Fibroblast of the aortic adventitia (primary cell): ENCODE results near the gene CD5L. TPM values are rescaled to one million over a fixed set of nuclear protein-coding genes. Genes with fewer than 3 reads are reported as not detected.

ENCODE experiments used
- DNase-seq: peaks from one replicate; pipeline ENCODE4 v3.0.0-alpha.2; 2010; ENCODE audit warnings: low read depth
- H3K4me3 ChIP-seq: 2 replicates; pipeline ENCODE4 v1.5.1; 2011; ENCODE audit warnings: low read depth, mild to moderate bottlenecking, control low read depth, low read length, moderate library complexity
- total RNA-seq: library from RNA; depleted of rRNA; stranded (reverse); fragments of >200 nt; gene quantifications from 2 replicates; pipeline ENCODE4 v1.2.3, GENCODE V29; 2012; ENCODE audit warnings: low replicate concordance
- TF ChIP-seq, protein P1 (sequence below): IDR thresholded peaks from 2 replicates; pipeline ENCODE4 v1.5.1; 2011; ENCODE audit warnings: mild to moderate bottlenecking, low read length, control low read depth, inconsistent platforms; ENCODE audit not compliant: insufficient read depth

The CD5L gene
- total RNA-seq, 1 donor = not detected

DNA sequence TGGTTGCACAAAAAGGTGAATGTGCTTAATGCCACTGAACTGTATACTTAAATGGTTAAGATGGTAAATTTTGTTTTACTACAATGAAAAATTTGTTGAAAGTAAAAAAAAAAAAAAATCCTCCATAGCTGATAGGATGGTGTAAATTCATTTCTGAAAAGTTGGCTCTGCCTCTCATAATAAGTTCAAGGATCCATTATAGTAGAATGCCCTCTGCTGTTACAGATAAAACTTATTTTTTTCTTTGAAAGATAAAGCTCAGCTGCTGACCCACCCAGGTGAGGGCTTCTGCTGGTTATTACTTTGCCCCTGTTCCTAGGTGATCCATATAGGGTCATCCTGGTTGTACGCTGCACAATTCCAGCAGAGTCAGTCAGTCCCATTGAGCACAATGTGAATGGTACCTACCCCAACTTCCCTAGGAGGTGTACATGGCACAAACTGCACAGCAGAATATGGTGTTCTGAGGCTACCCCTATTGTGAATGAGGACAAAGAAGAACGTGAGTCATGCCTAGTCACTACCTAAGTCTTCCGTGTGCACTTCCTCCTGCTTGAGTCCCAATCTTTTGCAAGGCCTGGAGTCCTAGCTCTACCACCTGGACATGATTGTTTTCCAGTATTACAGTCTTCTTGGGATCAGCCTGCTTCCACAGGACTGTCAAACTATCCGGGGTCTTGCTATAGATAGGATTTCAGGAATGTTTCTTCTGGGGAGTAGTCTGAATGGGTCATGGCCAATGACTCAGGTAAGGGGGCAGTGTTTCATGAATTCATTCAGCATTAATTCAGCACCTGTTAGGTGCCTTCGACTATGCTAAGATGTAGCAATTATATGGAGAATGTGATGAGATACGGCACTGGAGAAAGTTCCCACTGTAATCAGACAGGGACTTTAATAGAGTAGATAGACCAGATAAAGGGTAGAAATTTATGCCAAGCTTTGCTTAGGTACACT is 20.8 kb upstream of the CD5L start:
- DNase-seq = no peak

DNA sequence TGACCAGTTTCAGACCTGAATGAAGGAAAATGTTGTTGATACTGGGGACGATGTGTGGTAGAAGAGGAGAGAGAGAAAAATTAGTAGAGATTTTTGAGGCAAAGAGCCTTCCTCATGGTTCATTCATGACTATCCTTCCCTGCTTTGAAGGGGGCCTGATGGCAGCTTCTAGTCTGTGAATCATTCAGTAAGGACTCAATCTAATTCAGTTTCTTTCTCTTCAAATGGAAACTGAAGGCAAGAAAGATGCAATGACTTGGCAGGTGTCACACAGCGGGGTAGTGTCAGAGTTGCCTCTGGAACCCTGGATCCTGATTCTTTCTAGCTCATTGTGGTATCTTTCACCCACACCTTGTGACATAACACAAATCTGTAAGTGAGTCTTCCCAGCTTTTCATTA is 14.9 kb upstream of the CD5L start:
- no peak for DNase-seq
- TF ChIP-seq, protein P1, sequence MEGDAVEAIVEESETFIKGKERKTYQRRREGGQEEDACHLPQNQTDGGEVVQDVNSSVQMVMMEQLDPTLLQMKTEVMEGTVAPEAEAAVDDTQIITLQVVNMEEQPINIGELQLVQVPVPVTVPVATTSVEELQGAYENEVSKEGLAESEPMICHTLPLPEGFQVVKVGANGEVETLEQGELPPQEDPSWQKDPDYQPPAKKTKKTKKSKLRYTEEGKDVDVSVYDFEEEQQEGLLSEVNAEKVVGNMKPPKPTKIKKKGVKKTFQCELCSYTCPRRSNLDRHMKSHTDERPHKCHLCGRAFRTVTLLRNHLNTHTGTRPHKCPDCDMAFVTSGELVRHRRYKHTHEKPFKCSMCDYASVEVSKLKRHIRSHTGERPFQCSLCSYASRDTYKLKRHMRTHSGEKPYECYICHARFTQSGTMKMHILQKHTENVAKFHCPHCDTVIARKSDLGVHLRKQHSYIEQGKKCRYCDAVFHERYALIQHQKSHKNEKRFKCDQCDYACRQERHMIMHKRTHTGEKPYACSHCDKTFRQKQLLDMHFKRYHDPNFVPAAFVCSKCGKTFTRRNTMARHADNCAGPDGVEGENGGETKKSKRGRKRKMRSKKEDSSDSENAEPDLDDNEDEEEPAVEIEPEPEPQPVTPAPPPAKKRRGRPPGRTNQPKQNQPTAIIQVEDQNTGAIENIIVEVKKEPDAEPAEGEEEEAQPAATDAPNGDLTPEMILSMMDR = no peak
- H3K4me3 ChIP-seq = no peak overlapping the region

More for the DNA sequence above, 20.8 kb upstream of the CD5L start:
- H3K4me3 ChIP-seq = no peak overlapping the region
- TF ChIP-seq, protein P1 = no peak

DNA sequence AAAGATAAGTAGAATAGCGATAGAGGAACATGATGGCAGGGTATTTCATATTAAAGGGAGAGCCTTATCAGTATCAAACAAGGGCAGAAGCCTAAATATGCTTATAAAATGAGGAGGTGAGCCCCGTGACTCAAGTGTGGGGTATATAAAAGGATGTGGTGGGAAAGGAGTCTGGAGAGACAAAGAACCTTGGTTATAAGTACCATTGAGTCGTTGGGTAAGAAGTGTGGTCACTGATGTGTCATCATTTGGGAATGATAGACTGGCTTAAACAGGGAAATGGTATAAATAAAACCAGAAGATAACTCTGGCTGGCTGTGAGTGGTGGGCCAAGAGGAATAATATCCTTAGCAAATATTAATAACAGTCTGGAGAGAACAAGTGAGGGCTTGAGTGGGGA is 10.9 kb upstream of the CD5L start:
- DNase-seq = no peak
- TF ChIP-seq, protein P1 = no peak
- no peak overlapping the region for H3K4me3 ChIP-seq

DNA sequence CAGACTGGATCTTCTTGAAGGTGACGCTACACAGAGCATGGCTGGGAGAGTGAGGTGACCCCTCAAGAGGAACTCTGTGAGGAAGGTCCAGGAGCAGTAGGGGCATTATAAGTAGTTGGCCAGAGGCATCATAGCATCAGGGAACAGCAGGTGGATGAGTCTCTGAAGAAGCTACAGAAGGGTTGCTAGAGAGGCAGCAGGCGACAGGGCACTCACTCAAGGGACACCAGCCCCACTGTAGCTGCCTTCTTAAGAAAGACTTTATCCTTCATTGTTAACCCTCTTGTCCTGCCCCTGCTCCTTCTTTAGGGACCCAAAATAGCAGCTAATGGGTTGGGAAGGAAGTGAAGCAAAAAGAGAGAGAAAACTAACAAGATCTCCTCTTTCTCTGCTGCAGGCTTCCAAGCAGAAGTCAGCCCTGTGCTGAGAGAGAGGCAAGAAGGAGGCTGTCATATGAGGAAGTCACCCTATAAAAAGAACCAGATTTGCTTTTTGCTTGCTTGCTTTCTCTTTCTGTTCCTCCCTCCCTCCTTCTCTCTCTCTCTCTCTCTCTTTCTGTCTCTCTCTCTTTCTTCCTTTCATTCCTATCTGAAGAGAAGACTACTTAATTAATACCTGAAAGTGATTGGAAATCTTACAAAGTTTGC is 7.7 kb upstream of the CD5L start:
- TF ChIP-seq, protein P1 = no peak
- DNase-seq = no peak
- no peak overlapping the region for H3K4me3 ChIP-seq

DNA sequence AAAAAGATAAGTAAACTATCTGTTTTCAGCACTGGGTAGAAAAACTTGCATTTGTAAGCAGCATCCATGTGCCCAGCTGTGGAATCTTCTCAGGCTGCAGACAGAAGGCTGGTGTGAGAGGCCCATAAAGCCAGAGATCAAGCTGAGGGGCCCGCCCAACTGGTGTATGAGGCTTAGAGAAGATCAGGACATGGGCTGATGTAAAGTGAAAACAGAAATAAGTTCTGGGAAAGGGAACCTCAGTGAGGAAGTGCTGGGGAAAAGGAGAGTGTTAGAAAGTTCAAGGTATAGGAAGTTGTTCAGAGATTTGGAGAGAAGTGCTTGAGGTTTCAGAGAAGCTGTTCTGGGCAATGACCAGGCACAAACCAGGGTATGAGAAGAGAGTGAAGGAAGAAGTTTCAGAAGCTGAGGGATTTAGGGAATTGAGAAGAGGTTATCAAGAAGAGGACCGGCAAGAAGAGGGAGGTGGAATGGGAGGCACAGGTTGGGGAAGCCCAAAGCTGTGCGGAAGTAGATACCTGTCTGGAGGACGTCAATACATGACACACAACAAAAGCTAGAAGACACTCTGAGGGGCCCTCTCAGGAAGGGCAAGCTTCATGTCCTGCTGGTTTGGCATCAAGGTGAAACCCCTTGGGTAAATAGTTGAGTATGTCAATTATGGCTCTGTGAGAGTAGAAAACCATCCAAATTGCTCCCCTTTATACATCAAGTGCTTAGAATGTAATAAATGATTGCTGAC is 2.7 kb upstream of the CD5L start:
- TF ChIP-seq, protein P1 = no peak
- DNase-seq = no peak
- no peak overlapping the region for H3K4me3 ChIP-seq

DNA sequence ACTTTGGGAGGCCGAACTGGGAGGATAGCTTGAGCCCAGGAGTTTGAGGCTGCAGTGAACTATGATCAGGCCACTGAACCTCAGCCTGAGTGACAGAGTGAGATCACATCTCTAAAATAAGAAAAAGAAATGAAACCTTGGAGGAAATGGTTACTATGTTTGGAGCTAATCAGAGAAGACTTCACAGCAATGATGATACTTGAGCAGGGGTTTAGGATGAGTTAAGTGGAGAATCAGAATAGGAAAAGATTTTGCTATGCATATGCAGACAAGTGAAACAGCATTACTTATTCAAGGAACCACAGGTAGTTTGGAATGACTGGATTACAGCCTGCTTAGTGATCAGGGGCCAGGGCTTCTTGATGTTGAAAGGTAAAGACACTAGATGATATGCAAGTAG is 1.3 kb upstream of the CD5L start:
- TF ChIP-seq, protein P1 = no peak
- no peak overlapping the region for H3K4me3 ChIP-seq

More for the DNA sequence above, 1.3 kb upstream of the CD5L start:
- DNase-seq = no peak
